COLO668 (cell line): ENCODE measurements around the gene SAA1.
A peak's percentile ranks its signal among the peaks of the same experiment; 100 is the strongest.
"Not testable (repeated sequence)": the region's sequence is repeated elsewhere in the genome, so short reads cannot be mapped to it uniquely, and the experiment has no call there.

Experiments used
- DNase-seq: peaks from one replicate; lab custom pipeline; 2025; ENCODE audit not compliant: unreplicated experiment; lab: John Stamatoyannopoulos, UW

Gene SAA1

GRCh38 chr11:18265949-18266348 is at the start of gene SAA1:
TSS of gene SAA1 (plus strand) at chr11:18266264. CDS start at chr11:18266888, 624 bp downstream.
- no peak for DNase-seq

GRCh38 chr11:18221274-18221876 is 44.7 kb upstream of the SAA1 start:
- DNase-seq, result no peak

GRCh38 chr11:18222814-18223421 is 43.1 kb upstream of the SAA1 start:
- DNase-seq, result no peak

- DNase-seq, result no peak
These were observed 42.3 kb upstream of the SAA1 start for GRCh38 chr11:18223591-18224387.

- no peak for DNase-seq
These were observed 40.2 kb upstream of the SAA1 start for GRCh38 chr11:18225913-18226312.

- DNase-seq, result no peak
These were observed 36.6 kb upstream of the SAA1 start for GRCh38 chr11:18229501-18229900.

GRCh38 chr11:18230859-18231258 is 35.2 kb upstream of the SAA1 start:
- DNase-seq, result no peak

- DNase-seq, result no peak
These were observed 32.2 kb upstream of the SAA1 start for GRCh38 chr11:18233912-18234311.

- DNase-seq, result no peak
These were observed 30.4 kb upstream of the SAA1 start for GRCh38 chr11:18235394-18236334.

- no peak for DNase-seq
These were observed 29.3 kb upstream of the SAA1 start, which contains the start of gene SAA4 for GRCh38 chr11:18236664-18237356. TSS of gene SAA4 (minus strand) at chr11:18236802. CDS start at chr11:18235926, 876 bp downstream.

GRCh38 chr11:18239655-18240054 is 26.4 kb upstream of the SAA1 start:
- no peak for DNase-seq

- peak; percentile 23 for DNase-seq
These were observed 22.2 kb upstream of the SAA1 start for GRCh38 chr11:18243783-18244362.

- DNase-seq, result no peak
These were observed 20.7 kb upstream of the SAA1 start for GRCh38 chr11:18245396-18245795.

- not testable (repeated sequence) for DNase-seq
These were observed 19.5 kb upstream of the SAA1 start for GRCh38 chr11:18246379-18247190.

- DNase-seq, result not testable (repeated sequence)
These were observed 18.9 kb upstream of the SAA1 start for GRCh38 chr11:18247191-18247581.

GRCh38 chr11:18248561-18248960 is 17.5 kb upstream of the SAA1 start, which contains the start of gene SAA2:
TSS of gene SAA2 (minus strand) at chr11:18248668. CDS start at chr11:18248011, 657 bp downstream.
- no peak for DNase-seq

- no peak for DNase-seq
These were observed 12.8 kb upstream of the SAA1 start for GRCh38 chr11:18253233-18253632.

GRCh38 chr11:18253778-18254338 is 12.2 kb upstream of the SAA1 start:
- no peak for DNase-seq
